ENCODE data around the gene IGF2R.

DNA sequence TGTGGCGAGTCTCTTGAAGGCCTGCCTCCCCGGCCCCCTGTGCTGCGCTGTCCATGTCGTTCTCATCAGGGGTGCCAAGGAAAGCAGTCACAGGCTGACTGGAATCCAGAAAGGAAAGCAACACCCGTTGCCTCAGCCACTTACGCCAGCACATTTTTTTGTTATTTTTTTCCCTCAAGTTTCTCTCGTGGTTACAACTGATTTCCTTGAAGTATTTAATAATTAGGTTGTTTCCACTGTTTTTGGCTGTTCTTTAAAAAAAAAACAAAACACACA lies 134.9 kb downstream of the IGF2R start:
- TF ChIP-seq EZH2 (IDR thresholded peaks at IDR 0.05; ENCODE audit: insufficient read depth, poor library complexity, severe bottlenecking) = no peak
- TF ChIP-seq EZH2phosphoT487 (IDR thresholded peaks at IDR 0.05; ENCODE audit: insufficient read depth, low read depth) = no peak
